NOMO-1 (cell line): ENCODE data around the gene PLPPR1.
"Not testable (repeated sequence)": the region's sequence is repeated elsewhere in the genome, so short reads cannot be mapped to it uniquely, and the experiment has no call there.

ENCODE experiments used
- DNase-seq, 2 experiments: peaks; one replicate each; lab custom pipeline; 2025; ENCODE audit not compliant: unreplicated experiment in 2 of 2; lab: John Stamatoyannopoulos, UW

PLPPR1 gene

DNA sequence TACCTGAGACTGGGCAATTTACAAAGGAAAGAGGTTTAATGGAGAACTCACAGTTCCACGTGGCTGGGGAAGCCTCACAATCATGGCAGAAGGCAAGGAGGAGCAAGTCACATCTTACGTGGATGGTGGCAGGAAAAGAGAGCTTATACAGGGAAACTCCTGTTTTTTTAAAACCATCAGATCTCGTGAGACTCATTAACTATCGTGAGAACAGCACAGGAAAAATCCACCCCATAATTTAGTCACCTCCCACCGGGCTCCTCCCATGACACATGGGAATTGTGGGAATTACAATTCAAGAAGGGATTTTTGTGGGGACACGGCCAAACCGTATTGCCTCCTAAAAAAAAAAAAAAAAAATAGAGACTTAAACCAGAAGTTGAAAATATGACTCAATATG, 11.1 kb downstream of the PLPPR1 start:
- not testable (repeated sequence) for DNase-seq

DNA sequence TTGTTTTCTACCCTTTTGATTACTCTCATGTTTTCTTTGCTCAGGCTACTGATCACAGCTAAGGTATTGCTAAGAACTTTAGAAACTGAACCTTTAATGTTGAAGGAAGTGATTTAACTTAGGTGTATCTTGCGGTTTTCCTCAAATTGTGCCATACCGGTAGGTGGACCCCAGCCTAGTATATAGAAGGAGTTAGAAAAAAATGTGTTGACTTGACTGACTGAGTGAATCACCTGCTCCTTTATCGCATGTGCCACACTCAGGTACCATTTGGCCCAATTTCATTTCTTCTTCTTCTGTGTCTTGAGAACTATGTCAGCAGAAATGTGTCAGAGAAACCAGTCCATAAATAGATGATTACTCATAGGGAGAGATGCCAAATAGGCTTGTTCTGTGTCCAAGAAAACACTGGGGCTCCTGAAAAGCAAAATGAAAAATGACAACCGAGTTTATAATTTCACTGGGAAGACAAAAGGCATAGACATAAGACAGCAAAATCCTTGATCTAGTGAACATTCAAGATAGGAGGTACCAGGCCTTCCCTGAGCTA, 19.4 kb downstream of the PLPPR1 start:
- no peak for DNase-seq

DNA sequence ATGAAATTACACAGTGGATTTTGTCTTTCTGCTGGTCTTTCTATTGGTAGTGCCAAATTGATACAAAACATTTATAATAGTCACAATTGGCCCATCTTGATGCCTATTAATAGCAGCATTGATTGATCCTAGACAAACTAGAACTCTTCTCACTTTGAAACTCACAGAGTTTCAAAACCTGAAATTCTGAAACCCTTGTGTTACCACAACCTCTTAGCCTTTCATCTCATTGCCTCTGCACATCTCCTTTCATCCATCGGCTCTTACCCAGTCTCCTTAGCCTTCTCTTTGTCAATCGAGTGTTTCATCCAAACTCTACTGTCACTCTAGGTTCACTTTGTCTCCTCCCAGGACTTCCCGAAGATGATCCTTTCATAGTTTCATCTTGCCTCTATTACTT, 22.1 kb downstream of the PLPPR1 start:
- DNase-seq: no peak

DNA sequence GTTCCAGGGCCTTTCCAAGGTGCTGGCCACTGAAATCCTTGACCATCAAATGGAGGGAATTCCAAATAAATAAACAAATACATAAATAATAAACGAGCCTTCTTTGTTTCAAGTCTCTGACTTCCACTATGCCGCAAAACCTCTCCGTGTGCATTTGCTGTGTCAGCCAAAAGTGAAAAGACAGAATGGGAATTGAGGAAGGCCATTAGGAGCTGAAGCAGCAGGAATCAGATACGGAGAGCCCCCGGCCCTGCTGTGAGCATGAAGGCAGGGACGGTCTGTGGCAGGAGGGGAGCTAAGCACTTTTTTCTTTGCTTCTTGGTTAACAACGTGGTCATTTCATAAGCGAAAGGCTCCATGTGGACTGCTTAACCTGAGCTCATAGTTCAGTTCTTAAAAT, 26.1 kb downstream of the PLPPR1 start:
- no peak for DNase-seq

DNA sequence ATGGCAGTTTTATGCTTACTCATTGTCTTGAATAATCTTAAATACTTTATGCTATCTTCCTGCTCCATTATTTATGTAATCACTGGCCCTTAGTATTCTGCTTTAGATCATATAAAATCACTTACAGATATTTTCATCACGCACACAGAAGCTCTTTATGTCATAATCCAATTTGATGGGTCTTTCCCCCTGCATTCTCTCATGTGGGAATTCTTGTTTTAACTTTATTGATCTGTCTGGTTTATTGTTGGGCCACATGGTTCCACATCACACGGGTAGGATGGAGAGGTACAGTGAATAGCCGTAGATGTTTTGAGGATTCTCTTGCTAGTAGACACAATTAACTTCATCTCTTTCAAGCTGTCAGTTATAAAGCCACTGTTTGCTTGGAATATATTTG, 27.0 kb downstream of the PLPPR1 start:
- DNase-seq: no peak

DNA sequence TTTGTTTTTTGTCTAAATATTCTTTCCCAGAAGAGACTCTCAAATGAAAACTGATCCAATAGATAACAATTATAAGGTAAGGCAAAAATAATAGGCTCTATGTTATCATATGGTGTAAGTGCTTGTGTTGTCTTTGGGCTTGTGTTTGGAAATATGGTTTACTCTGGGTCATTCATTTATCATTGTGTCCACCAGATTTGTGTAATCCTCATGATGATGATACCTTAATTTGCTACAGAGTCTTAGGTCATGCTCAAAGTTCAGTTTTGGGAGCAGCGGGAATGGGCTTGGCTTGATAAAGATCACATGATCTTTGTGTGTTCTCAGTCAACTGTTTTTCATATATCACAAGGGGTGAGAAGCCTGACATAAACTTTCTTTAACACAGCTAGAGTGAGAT, 34.2 kb downstream of the PLPPR1 start:
- DNase-seq: no peak

DNA sequence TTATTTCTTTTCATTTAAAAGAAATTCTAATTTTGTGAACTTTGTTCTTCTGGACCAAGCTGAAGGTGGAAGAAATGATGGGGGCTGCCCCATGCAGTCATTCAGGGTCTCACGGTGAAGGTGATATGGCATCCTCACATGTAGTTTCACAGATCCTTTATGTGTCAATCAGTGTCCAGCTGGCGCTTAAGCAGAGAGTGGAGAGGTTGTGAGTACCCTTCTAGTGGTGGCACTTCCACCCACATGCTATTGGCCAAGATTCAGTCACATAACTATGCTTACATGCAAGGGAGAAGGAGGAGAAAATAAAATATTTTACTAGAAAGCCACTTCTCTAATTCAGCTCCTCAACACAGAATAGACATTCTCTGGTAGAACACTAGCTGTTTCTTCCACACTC, 34.7 kb downstream of the PLPPR1 start:
- DNase-seq: no peak

DNA sequence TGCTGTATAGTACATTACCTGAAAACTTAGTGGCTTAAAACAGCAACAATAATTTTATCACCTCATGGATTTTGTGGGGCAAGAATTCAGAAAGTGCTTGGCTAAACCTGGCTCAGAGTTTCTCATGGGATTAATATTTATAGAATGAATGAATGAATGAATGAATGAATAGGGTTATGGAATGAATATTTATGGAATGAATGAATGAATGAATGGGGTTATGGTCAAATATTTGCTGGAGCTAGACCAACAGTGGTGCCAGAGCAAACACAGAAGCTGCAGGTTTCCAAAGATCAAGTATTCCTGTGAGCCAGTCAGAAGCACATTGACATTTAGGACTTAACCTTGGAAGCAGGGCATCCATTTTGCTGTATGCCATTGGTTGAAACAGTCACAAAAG, 35.7 kb downstream of the PLPPR1 start:
- no peak for DNase-seq

DNA sequence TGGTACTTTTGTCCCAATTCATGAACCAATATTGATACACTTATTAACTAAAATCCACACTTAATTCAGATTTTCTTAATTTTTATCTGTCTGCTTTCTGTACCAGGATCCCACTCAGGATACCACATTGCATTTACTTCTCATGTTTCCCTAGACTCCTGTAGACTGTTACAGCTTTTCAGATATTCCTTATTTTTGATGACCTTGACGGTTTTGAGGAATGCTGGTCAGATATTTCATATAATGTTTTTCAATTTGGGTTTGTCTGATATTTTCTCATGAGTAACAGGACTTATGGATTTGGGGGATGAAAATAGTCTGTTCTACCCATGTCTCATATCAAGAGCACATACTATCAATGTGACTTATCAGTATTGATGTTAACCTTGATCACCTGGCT, 37.4 kb downstream of the PLPPR1 start:
- no peak for DNase-seq

DNA sequence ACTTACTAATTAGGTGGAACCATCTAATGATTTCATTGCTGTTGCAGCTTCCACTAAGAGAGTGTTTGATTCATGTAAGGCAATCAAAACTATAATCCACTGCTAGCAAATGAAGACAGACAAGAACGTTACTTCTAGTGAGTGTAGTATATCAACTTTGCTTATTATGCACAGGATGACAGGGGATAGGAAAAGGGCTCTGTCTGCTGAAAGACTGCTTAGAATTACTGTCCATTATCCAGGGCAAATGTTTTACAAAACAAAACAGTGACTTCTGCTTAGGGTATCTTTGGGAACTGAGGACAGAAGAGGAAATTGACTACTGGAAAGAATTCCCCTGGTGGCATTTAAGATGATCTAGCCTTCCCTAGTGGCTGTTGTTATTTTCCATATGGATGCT, 40.2 kb downstream of the PLPPR1 start:
- DNase-seq: no peak

DNA sequence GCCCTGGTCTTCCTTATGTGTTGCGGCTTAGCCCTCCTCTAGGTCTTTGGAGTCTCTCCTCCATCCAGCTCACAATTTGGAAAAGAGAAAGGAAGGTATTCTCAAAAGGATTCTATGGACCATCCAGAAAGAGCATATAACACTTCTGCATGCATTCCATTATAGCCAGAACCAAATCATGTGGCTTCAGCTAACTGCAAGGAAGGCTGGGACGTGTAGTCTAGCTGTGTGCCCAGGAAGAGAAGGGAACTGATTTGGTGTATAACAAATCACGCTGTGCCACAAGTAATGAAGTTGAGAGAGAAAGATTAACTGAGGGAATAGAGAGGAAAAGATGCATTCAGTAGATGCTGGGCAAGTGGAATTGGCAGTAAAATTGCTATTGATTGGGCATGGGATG, 43.7 kb downstream of the PLPPR1 start:
- no peak for DNase-seq

DNA sequence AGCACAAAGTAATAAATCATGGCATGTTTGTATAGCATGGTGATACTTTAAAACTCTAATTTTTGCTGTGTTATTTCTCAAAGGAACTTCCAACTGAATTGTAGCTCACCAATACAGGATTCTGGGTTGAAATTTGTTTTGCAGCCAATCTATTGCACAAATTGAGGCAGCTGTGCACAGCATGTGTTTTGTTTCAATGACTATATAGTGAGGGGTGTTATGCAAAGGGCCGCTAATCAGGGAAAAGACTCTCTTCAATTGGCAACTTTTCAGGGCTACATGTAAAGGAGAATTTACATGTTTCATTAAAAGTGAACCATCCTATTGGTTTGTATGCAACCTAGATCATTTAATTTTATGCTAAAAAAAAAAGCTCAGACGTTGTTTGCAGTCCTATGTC, 44.6 kb downstream of the PLPPR1 start:
- no peak for DNase-seq

DNA sequence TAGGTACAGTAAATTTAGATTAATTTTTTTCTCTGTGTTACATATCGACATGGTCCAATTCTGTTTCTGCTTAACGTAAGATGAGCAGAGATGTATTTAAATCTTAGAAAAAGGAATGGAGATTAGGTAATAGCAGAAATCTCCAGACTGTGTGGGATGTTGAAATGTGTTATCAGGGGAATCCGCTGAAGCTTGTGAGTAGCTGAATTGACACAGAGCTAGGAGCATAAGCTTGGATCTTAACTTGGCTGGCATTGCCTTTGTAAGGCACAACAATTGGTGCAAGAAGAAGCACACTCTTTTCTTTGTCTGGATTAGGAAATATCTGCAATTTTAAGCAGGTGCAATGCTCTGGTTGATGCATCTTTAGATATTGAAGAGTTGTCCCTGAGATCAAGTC, 53.1 kb downstream of the PLPPR1 start:
- no peak for DNase-seq

DNA sequence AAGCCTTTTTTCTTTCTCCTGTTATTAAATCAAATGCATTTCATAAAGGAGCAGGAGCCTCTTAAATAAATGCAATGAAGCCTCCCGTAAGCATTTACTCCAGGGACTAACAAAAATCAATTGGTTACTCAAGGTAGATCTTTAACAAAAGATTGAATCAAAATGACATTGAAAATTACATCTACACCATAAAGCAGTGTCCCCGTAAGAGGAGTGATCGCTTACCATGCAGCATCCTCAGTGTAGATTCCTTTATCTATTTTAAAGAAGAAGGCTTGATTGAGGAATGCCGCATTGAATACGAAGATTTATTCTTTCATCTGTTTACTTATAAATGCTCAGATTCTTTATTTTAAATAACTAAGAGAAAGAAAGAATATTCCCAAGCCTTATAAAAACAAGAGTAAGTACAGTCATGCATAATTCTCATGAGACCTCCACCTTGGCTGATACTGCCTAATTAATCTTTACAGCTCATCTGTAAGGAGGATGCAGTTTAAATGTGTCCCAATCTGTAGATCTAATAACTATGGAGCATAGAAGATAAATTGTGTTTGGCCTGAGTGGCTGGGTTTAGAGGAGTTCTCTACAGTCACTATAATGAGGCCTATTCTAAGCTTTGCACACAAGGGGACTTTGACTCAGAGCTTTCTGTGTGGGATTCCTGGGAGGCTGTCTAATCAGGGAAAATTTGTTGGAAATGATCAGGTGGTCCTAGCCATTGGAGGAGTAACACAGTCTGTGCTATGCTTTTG, 55.1 kb downstream of the PLPPR1 start:
- DNase-seq: no peak

DNA sequence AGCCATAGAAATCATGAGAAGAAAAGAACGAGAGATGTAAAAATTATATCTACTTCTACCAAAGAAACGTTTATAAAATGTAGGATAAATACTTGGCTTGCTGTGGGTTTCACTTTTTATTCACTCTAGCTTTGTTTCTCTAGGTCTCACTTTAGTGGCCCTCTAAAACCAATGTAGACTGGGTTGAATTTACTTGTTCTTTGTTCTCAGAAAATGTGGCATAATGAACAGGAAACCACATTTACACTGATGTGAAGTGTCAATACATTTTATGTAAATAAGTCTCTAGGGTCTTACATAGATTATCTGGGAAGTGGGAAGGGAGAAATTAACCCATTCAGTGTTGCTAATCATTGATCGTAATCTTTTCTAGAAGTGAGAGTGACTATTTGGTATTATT, 58.9 kb downstream of the PLPPR1 start:
- no peak for DNase-seq

DNA sequence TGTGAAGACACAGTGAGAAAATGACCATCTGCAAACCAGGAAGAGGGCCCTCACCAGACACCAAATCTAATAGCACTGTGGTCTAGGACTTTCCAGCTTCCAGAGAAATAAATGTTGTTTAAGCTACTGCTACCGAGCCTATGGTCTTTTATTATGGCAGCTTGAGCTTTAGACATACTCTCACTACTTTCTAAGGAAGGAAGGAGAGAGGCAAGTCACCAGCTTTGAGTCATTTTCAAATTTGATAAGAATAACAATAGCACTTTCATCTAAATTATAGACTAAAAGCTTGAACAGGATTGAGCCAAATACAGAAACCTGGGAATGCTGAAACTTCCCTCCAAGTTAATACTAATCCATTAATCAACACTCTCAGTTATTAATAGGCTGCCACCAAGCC, 64.4 kb downstream of the PLPPR1 start:
- DNase-seq: no peak

DNA sequence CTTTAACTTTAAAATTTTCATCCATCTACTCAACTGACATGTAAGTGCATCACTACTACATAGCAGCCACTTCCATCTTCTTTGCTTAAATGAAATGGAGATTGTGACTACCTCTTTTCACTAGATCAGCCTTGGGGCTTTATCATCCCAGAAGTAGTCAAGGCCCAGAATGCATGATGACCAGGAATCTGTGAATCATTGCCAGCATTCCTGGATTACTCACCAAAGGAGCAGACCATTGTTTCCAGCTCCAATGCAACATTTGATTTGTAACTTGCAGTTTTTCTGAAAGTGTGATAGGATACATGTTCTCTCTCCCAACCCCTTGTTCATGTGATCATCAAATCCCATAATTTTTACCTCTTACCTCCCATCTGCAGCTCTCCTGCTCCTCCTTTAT, 65.1 kb downstream of the PLPPR1 start:
- no peak for DNase-seq

DNA sequence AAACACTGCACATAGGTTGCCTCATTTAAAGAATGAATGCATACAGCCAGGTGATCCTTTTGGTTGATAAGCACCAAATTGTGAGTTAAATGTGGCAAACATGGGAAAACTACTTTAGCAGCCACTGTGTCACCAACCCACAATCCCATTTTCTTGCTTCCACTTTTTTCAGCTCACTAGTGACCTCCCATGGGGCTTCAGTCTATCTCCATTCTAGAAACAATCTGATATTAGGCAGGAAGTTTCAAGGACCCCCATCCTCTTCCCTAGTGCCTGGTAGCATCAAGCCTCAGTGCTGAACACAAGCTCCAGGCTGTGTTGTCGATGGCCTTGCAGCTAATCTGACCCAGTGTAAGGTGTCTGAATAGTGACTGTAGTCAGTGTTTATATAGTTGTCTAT, 66.2 kb downstream of the PLPPR1 start:
- DNase-seq: no peak

DNA sequence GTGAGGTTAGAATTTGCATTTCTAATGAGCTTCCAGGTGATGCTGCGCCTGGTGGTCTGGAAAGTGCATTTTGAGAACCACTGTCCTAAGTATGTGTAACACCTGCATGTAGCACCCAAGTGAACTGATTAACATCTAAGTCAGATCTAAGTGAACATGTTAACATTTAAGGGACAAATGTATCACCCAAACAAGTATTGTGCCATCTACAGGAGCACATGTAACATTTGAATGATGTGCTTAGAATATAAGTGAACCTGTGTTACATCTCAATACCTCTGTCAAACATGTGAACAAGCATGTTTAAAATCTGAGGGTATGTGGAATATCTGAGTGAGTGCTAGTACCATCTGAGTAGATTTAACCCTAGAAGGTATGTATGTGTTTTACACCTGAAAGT, 68.7 kb downstream of the PLPPR1 start:
- DNase-seq: no peak

DNA sequence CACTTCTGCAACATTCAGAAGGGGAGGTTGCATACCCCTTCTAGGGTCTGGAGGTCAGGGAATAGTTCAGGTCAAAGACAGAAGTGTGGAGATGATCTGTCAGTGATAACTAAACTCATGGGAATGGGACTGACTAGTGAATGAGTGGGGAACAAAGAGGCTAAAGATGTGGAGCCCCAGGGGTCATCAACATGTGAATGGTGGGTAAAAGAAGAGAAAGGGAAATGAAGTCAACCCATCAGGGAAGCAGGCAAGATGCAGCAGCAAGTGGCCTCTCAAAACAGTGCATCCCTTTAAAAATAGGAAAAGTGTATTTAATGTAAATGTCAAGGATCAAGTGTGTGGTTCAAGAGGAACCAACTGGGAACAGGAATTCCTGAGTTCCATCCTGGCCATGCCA, 69.9 kb downstream of the PLPPR1 start:
- no peak for DNase-seq

DNA sequence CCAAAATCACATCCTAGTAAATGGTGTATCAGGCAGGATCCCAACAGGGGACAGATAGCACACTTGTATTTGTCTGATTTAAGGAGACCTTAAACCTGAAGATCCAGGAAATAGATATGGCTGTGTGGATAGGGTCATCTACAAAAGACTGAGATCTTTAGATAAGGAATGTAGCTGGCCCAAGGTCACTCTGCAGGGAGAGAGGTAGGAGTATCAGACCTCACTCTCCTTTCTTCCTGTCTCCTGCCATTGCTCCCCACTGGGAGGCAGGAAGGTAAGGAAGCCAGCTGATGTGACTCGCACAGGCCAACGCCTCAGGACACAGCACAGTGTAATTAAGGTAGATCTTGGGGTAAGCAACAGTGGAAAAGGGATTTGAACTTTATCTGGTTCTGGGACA, 85.8 kb downstream of the PLPPR1 start:
- DNase-seq: no peak

DNA sequence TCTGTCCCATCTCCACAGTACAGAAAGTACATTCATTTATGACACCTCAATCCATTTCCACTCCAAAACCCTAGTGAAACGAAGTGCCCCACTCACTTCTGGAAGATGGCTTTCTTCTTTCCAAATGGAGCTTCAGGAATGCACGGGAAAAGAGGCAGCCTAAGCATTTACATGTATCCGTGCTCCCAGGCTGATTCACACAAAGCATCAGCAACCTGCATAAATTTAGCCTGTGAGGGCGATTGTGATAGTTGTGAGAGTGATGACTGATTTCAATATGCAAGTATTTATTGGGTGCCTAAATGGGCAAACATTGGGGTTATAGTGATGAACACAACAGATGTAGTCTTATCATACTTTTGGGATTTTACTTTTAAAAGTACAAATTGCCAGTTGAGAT, 86.6 kb downstream of the PLPPR1 start:
- no peak for DNase-seq

DNA sequence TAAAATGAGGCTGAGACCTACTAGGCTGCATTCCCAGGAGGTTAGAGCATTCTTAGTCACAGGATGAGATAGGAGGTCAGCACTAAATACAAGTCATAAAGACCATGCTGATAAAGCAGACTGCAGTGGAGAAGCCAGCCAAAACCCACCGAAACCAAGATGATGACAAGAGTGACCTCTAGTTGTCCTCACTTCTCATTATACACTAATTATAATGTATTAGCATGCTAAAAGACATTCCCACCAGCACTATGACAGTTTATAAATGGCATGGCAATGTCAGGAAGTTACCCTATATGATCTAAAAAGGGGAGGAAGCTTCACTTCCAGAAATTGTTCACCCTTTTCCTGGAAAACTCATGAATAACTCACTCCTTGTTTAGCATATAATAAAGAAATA, 88.6 kb downstream of the PLPPR1 start:
- no peak for DNase-seq
